ENCODE results near the gene ZDHHC11. TPM values are rescaled to one million over a fixed set of nuclear protein-coding genes. Genes with fewer than 3 reads are reported as not detected.
A peak's percentile ranks its signal among the peaks of the same experiment; 100 is the strongest.
"Not testable (repeated sequence)": the region's sequence is repeated elsewhere in the genome, so short reads cannot be mapped to it uniquely, and the experiment has no call there.

Gene ZDHHC11
- total RNA-seq, 1 donor from 2014 or later, result 23.2 TPM

DNA sequence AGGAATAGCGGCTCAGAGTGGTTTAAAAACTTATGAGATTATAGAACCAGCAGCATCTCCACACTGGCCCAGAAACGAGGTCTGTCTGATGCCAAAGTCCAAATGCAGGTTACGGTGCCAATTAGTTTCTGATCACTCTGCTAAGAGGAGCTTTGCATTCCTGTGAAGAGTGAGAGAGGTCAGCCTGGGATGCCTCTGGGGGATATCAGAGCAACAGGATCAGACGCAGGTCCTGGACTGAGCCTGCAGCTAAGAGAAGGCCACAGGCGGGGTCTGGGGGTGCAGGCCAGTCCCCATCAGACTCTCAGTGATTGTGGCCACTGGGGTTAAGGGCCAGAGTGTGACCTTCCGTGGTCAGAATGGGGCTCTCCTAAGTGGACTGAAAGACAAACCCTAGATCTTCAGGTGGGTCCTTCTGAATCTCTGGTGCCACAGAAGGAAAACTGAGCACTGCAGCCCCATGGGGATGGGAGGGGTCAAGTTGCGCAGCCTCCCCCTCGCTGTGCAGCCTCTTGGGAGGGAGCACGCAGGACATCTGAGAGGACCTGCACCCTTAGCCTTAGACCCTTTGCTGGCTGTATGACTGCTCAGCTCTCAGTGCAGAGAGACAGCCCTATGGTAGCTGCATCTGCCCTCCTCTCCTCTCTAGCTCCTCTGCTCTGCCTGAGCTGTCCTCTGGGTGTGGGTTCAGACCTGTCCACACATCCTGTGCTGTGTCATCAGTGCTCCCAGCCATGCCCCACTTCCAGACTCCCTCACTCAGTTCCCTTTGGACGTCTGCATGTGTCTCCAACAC lies 42.9 kb downstream of the ZDHHC11 start:
- not testable (repeated sequence) for DNase-seq (ENCODE audit: low spot score)

- DNase-seq (ENCODE audit: low spot score), result no peak
These were observed 49.3 kb downstream of the ZDHHC11 start for GRCh38 chr5:801472-801871.

GRCh38 chr5:801055-801454 lies 49.7 kb downstream of the ZDHHC11 start:
- DNase-seq (ENCODE audit: low spot score), result not testable (repeated sequence)

DNA sequence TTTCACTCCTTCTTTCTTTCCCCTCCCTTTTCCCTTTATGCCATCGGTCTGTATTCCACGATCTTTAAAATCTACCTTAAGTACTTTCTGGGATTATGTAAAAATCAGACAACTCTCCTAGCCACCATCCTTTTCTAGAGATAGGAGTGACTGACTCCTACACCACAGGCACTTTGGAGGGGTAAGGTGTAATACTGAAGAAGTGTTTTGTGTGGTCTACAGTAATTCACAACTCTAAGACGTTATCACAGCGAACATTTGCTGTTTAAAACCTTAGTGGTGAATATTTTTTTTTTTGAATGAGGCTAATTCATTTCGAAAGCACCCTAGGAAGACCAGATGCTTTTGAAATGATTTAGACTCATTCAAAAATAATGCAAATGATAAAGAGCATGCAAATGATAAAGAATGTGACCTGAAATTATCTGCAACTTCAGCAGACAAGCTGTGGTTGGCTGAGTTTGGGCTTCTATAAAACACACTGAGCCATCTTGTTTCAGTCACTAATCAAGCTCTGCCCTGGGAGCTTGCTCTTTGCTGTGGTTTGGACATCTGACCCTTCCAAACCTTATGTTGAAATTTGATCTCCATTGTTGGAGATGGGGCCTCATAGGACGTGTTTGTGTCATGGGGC lies 52.2 kb downstream of the ZDHHC11 start:
- not testable (repeated sequence) for DNase-seq (ENCODE audit: low spot score)

DNA sequence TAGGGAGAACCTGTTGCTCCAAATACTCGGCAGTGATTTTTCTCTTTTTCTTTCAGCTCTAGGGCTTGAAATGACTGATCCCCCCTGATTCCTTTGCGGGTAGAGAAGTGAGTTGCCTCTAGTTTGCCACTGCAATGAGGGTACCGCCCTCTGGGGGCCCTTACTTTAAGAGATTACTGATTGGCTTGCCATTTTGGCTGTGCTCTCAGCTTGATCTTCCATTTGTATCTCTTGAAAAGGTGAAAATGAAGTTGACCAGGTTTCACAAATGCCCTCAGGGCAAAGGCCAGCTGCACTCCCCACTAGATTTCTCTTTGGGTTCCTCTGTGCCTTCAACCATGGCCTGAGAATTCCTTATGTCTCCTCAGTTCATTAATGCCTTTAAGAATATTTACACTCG lies 52.8 kb downstream of the ZDHHC11 start:
- DNase-seq (ENCODE audit: low spot score), result not testable (repeated sequence)

GRCh38 chr5:795873-796272 lies 54.9 kb downstream of the ZDHHC11 start:
- not testable (repeated sequence) for DNase-seq (ENCODE audit: low spot score)

DNA sequence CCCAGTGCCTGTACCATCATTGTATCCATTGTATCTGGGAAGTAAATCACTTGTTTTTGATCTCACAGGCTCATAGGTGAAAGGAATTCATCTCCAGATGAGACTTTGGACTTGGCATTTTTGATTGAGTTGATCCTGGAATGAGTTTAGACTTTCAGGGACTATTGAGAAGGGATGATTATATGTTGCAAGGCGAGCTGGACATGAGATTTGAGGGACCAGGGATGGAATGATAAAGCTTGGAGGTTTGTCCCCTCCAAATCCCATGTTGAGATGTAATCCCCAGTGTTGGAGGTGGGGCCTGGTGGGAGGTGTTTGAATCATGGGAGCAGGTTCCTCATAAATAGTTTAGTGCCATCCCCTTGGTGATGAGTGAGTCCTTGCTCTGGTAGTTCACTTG lies 55.8 kb downstream of the ZDHHC11 start:
- DNase-seq (ENCODE audit: low spot score), result not testable (repeated sequence)

DNA sequence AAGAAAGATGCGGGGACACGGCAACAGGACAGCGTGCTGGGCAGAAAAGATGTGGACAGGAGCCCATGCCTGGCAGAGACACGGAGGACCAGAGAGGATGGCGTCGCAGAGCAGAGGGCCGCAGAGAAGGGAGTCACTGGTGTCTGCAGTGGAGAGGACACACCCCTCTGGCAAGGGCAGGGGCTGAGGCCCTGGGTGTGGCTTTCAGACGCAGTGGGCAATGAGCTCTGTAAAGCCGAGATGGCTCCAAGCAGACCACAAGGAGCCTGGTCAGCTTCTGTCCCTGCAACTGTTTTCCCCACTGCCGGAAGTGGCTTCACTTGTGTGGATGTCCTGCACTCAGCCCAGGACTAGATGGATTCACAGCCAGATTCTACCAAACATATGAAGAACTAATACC lies 62.1 kb downstream of the ZDHHC11 start:
- not testable (repeated sequence) for DNase-seq (ENCODE audit: low spot score)

DNA sequence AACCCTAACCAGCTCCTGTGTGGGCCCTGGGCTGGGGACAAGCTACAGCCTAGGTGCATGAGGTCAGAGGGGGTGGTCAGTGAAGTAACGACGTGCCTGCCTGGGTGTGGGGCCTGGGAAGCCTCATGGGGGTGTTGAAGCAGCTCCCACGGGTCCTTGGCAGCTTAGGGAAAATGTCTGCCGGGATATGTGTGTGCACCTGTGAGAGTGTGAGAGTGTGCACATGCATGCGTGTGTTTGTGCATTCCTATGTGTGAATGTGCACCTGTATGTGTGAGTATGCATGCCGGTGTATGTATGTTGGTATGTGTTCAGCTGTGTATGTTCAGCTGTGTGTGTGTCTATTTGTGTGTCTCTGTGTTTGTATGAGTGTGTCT lies 62.9 kb downstream of the ZDHHC11 start:
- not testable (repeated sequence) for DNase-seq (ENCODE audit: low spot score)

- DNase-seq (ENCODE audit: low spot score), result not testable (repeated sequence)
These were observed 63.4 kb downstream of the ZDHHC11 start for GRCh38 chr5:787224-787856.

DNA sequence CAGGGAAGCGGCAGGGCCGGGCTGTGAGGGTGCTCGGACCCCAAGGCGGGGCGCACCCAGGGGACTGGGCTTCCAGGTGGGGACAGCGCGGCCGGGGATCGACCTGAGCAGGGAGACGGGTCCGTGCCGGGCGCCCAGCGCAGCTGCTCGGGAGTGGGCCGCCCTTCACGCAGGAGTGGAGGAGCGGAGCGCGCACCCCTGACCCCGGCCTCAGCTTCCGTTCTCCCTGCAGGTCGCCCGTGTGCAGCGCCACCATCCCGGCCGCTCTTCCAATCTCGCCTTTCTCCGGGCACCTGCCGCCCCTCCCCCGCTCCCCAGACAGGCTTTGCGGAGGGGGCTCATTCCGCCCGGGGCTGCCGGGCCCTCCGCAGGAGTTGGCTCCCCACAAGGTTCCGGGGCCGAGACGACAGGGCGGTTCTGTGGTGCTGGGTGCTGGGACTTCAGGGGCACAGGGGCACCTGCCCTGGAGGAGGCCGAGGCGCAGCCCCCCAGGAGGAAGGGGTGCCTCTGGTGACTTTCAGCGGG lies 65.5 kb downstream of the ZDHHC11 start:
- DNase-seq (ENCODE audit: low spot score), result not testable (repeated sequence)

- DNase-seq (ENCODE audit: low spot score), result peak; percentile 84
These were observed 66.2 kb downstream of the ZDHHC11 start, which contains the start of gene ZDHHC11B for GRCh38 chr5:784428-785177. ZDHHC11B (minus strand) TSS chr5:784729; CDS start chr5:766919, 17,810 bp downstream.

DNA sequence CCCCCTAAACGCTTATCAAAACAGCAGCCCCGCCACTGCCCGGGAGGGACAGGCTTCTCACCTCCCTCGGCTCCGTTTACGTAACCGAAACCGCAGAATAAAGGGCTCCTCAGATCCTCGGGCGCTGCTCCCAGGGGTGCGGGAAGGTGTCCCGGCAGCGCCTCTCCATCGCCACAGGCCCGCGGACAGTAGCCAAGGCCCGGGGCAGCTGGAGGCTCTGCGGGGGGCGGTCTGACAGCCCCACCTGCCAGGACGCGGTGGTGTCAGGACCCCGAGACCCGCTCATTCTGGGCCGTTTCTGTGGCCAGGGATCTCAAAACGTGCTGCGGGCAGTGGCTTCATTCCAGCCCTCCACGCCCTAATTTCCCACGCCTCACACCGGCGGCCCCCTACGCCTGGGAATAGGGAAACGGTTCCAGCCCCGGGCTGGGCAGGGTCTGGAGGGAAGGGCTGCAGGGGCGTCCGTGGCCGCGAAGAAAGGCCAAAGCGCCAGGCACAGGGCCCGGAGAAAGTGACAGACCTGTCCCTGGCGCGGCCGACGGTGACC lies 66.8 kb downstream of the ZDHHC11 start:
- peak; percentile 15 for DNase-seq (ENCODE audit: low spot score)

GRCh38 chr5:783049-783802 lies 67.6 kb downstream of the ZDHHC11 start:
- DNase-seq (ENCODE audit: low spot score), result peak; percentile 39

DNA sequence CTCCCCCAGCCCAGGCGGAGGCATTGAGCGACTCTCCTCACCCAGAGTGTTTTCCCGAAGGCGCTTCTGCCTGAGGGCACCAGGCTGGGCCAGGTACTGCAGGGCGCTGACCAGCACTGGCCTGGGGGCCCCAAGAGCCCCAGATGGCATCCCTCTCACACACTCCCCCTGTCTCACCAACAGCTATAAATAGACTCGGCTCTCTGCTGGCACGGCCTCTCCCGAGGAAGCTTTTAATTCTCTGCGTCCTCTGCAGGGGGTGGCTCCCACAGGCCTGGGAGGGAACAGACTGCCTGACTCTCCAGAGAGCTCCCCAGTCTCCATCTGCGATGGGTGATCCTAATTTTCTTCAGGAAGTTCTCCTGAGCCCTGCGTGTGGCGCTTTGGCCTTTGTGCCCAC lies 68.4 kb downstream of the ZDHHC11 start:
- not testable (repeated sequence) for DNase-seq (ENCODE audit: low spot score)

DNA sequence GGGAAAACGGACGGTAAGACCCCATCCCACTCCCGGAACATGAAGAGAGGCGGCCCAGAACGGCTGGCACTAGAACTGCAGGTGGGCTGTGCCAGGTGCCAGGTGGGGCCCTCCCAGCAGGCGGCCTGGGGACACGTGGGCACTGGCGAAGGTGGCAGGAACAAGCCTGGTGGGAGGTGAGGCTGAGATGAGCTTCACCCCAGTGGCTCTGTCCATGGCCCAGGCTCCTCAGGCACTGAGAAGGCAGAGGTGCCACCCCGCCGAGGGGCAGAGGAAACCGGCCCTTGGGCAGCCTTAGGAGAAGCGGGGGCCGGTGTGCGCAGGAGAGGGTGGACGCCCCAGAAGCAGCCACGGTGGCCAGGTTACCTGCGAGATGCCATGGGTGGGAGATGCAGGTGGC lies 70.2 kb downstream of the ZDHHC11 start:
- not testable (repeated sequence) for DNase-seq (ENCODE audit: low spot score)

DNA sequence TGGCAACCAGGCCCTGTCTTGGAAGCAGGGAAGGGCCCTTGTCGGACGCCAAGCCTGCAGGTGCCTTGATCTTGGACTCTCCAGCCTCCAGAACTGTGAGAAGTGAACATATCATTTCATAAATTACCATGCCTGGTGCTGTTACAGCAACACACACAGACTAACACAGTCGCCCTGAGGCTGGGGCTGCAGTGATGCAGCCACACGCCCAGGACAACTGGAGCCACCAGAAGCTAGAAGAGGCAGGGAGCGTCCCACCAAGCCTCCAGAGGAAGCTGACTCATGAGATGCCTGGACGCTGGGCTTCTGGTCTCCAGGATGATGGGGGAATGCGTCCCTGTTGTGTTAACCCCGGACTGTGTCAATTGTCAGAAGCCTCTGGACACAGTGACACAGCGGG lies 71.8 kb downstream of the ZDHHC11 start:
- not testable (repeated sequence) for DNase-seq (ENCODE audit: low spot score)

DNA sequence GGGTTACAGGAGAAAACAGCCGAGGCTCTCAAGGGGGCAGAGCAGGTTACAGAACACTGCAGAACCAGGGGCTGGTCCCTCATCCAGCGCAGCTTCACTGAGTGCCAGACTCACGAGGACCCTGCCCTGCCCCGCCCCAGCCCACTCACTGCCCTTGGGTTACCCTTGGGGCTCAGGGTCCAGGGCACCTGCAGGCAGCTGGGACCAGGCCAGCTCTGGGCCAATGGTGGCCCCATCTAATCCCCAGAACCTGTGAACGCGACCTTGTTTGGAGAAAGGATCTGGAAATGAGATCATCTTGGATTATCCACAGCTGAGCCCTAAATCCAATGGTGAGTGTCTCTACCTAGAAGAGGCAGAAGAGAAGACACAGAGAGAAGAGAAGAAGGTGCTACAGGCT lies 72.4 kb downstream of the ZDHHC11 start:
- DNase-seq (ENCODE audit: low spot score), result not testable (repeated sequence)

GRCh38 chr5:777756-778161 lies 73.0 kb downstream of the ZDHHC11 start:
- DNase-seq (ENCODE audit: low spot score), result no peak

GRCh38 chr5:776862-777711 lies 73.7 kb downstream of the ZDHHC11 start:
- no peak for DNase-seq (ENCODE audit: low spot score)
